Esophagus muscularis mucosa (tissue), 4 donors: ENCODE results near the gene ZC3HAV1.

Source experiments
- CTCF ChIP-seq, 3 experiments: fragments of 200-600 bp in 2 of 3; fragments of 450-650 bp in 1 of 3; sonication (generic) in 2 of 3; IDR thresholded peaks; one replicate each; pipeline ENCODE4 v1.5.1; 2017 to 2019; ENCODE audit warnings: antibody characterized with exemption in 3 of 3, mild to moderate bottlenecking in 2 of 3, moderate library complexity in 1 of 3
- EP300 ChIP-seq: sonication (generic); formaldehyde crosslinking; IDR thresholded peaks from one replicate; pipeline ENCODE4 v1.6.1; 2017; ENCODE audit warnings: antibody characterized with exemption
- POLR2A ChIP-seq: fragments of 450-650 bp; IDR thresholded peaks from one replicate; pipeline ENCODE4 v1.6.1; 2017; ENCODE audit warnings: antibody characterized with exemption, moderate library complexity, mild to moderate bottlenecking, low read depth
- POLR2AphosphoS5 ChIP-seq, 2 donors: sonication (generic); formaldehyde crosslinking; IDR thresholded peaks; one replicate each; pipeline ENCODE4 v1.6.1; 2017; ENCODE audit warnings: antibody characterized with exemption in 2 of 2

GRCh38 chr7:139088268-139088667 lies 21.3 kb downstream of the ZC3HAV1 start:
- no peak for TF ChIP-seq POLR2A
- TF ChIP-seq CTCF (IDR thresholded peaks at IDR 0.05): no peak
- TF ChIP-seq POLR2AphosphoS5 (IDR thresholded peaks at IDR 0.05): no peak
- no peak for TF ChIP-seq EP300
